D721Med (cell line): Measurements from ENCODE around the gene AATK.

Experiments
- DNase-seq: peaks from one replicate; pipeline ENCODE4 v3.0.0; 2011; ENCODE audit warnings: low spot score; ENCODE audit not compliant: insufficient read length
- FAIRE-seq: peaks from 2 replicates; lab custom pipeline; 2011; peaks lifted over from hg19 to GRCh38; lab: Jason Lieb, UNC
- CTCF ChIP-seq: IDR thresholded peaks from 2 replicates; pipeline ENCODE4 v1.5.1; 2012; ENCODE audit warnings: mild to moderate bottlenecking, control low read depth; ENCODE audit not compliant: insufficient read depth; ENCODE audit errors: missing control alignments

AATK gene

GRCh38 chr17:81208651-81209050, 42.6 kb upstream of the AATK start:
- DNase-seq, result no peak
- FAIRE-seq, result no peak
- TF ChIP-seq CTCF, result no peak

GRCh38 chr17:81207610-81208581, 41.9 kb upstream of the AATK start:
- no peak for TF ChIP-seq CTCF
- no peak for DNase-seq
- no peak for FAIRE-seq

- TF ChIP-seq CTCF, result no peak
- DNase-seq, result no peak
- FAIRE-seq, result no peak
Observed at GRCh38 chr17:81206657-81207056, 40.6 kb upstream of the AATK start.

GRCh38 chr17:81206166-81206565, 40.1 kb upstream of the AATK start:
- TF ChIP-seq CTCF, result no peak
- DNase-seq (no peak), FAIRE-seq (no peak)

GRCh38 chr17:81204578-81204977, 38.6 kb upstream of the AATK start:
- no peak for TF ChIP-seq CTCF
- DNase-seq (no peak), FAIRE-seq (no peak)

GRCh38 chr17:81203136-81203535, 37.1 kb upstream of the AATK start:
- FAIRE-seq (no peak), DNase-seq (no peak)
- no peak for TF ChIP-seq CTCF

- no peak for DNase-seq
- TF ChIP-seq CTCF, result no peak
- no peak for FAIRE-seq
Observed at GRCh38 chr17:81202318-81202717, 36.3 kb upstream of the AATK start.
